ENCODE results near the gene MEIOB.

DNA sequence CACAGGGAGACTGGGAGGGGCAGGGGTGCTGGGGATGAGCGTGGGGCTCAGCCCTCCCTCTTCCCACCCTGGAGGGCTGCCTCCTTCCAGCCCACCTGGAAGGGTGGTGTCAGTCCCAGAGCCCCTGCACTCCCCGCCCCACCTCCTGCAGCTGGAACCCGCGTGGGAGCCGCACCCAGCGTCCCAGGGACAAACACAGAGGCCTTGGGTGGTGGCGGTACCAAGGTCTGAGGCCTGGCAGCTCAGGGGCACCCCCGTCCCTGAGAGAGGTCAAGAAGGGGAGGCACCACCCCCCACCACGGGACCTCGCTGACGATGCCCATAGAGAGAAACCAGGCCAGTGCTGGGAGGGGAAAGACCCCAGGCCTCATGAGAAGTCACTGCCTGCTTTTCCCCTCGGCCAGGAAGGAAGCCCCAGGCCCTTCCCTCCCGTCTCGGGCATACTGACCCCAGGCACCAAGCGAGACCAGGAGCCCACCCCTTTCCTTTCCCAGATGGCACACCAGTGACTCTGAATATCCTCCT lies 42.2 kb upstream of the MEIOB start:
- no peak for TF ChIP-seq POLR2AphosphoS5 (IDR thresholded peaks at IDR 0.05)
- no peak for TF ChIP-seq POLR2A (IDR thresholded peaks at IDR 0.05)
